ENCODE results near the gene OVAAL. TPM values are rescaled to one million over a fixed set of nuclear protein-coding genes. Genes with fewer than 3 reads are reported as not detected.

Gene OVAAL
- total and polyA plus RNA-seq, 4 donors, result 0.17 TPM; not detected in 3

GRCh38 chr1:180566026-180566425 is 7.3 kb downstream of the OVAAL start:
- H3K4me1 ChIP-seq (ENCODE audit: control insufficient read depth, insufficient read depth, low read length), result no peaks in the 10 kb centered on the region
- no peaks in the 10 kb centered on the region for H3K9me3 ChIP-seq (ENCODE audit: control insufficient read depth, insufficient read depth, low read length)
- H3K27ac ChIP-seq (ENCODE audit: low read depth, low read length), result no peak overlapping the region
- H3K36me3 ChIP-seq (ENCODE audit: control insufficient read depth, insufficient read depth, low read length), result no peaks in the 10 kb centered on the region
- H3K27me3 ChIP-seq (ENCODE audit: control insufficient read depth, insufficient read depth, low read length), result no peaks in the 10 kb centered on the region
- H3K4me3 ChIP-seq (ENCODE audit: low read depth, low read length), result no peak overlapping the region
- 67% methylated on average over 1 of the region's 6 CpGs for WGBS (ENCODE audit: insufficient coverage)
- peak in 2 of 6 donors; percentile 20 to 67 for DNase-seq (ENCODE audit: low read depth in 4 of 6, low spot score in 6 of 6)

- no peaks in the 10 kb centered on the region for H3K36me3 ChIP-seq (ENCODE audit: control insufficient read depth, insufficient read depth, low read length)
- no peak overlapping the region for H3K4me3 ChIP-seq (ENCODE audit: low read depth, low read length)
- WGBS (ENCODE audit: insufficient coverage), result no CpG with 5 or more reads among the region's 1 CpG
- H3K4me1 ChIP-seq (ENCODE audit: control insufficient read depth, insufficient read depth, low read length), result no peaks in the 10 kb centered on the region
- no peaks in the 10 kb centered on the region for H3K9me3 ChIP-seq (ENCODE audit: control insufficient read depth, insufficient read depth, low read length)
- no peak for DNase-seq (ENCODE audit: low read depth in 4 of 6, low spot score in 6 of 6)
- no peak overlapping the region for H3K27ac ChIP-seq (ENCODE audit: low read depth, low read length)
- H3K27me3 ChIP-seq (ENCODE audit: control insufficient read depth, insufficient read depth, low read length), result no peaks in the 10 kb centered on the region
Measured at GRCh38 chr1:180566495-180566894, 7.7 kb downstream of the OVAAL start.

GRCh38 chr1:180567654-180568053 is 8.9 kb downstream of the OVAAL start:
- H3K36me3 ChIP-seq (ENCODE audit: control insufficient read depth, insufficient read depth, low read length), result no peaks in the 10 kb centered on the region
- H3K27me3 ChIP-seq (ENCODE audit: control insufficient read depth, insufficient read depth, low read length), result no peaks in the 10 kb centered on the region
- no peaks in the 10 kb centered on the region for H3K4me1 ChIP-seq (ENCODE audit: control insufficient read depth, insufficient read depth, low read length)
- no peak overlapping the region for H3K27ac ChIP-seq (ENCODE audit: low read depth, low read length)
- DNase-seq (ENCODE audit: low read depth in 4 of 6, low spot score in 6 of 6), result peak in 2 of 6 donors; percentile 17 to 93
- no peaks in the 10 kb centered on the region for H3K9me3 ChIP-seq (ENCODE audit: control insufficient read depth, insufficient read depth, low read length)
- WGBS (ENCODE audit: insufficient coverage), result 90% methylated on average over 4 of the region's 9 CpGs
- no peak overlapping the region for H3K4me3 ChIP-seq (ENCODE audit: low read depth, low read length)

GRCh38 chr1:180568184-180568583 is 9.4 kb downstream of the OVAAL start:
- Histone ChIP-seq H3K36me3 (ENCODE audit: control insufficient read depth, insufficient read depth, low read length) (no peaks in the 10 kb centered on the region), H3K27ac (ENCODE audit: low read depth, low read length) (no peak overlapping the region), H3K9me3 (ENCODE audit: control insufficient read depth, insufficient read depth, low read length) (no peaks in the 10 kb centered on the region), H3K4me1 (ENCODE audit: control insufficient read depth, insufficient read depth, low read length) (no peaks in the 10 kb centered on the region), H3K4me3 (ENCODE audit: low read depth, low read length) (no peak overlapping the region), H3K27me3 (ENCODE audit: control insufficient read depth, insufficient read depth, low read length) (no peaks in the 10 kb centered on the region)
- peak in 2 of 6 donors; percentile 53 to 77 for DNase-seq (ENCODE audit: low read depth in 4 of 6, low spot score in 6 of 6)
- no CpG with 5 or more reads among the region's 2 CpGs for WGBS (ENCODE audit: insufficient coverage)

GRCh38 chr1:180571060-180571831 is 12.5 kb downstream of the OVAAL start:
- 80% methylated on average over 1 of the region's 5 CpGs for WGBS (ENCODE audit: insufficient coverage)
- H3K4me3 ChIP-seq (ENCODE audit: low read depth, low read length), result no peak overlapping the region
- no peaks in the 10 kb centered on the region for H3K27me3 ChIP-seq (ENCODE audit: control insufficient read depth, insufficient read depth, low read length)
- DNase-seq (ENCODE audit: low read depth in 4 of 6, low spot score in 6 of 6), result no peak
- no peaks in the 10 kb centered on the region for H3K36me3 ChIP-seq (ENCODE audit: control insufficient read depth, insufficient read depth, low read length)
- H3K27ac ChIP-seq (ENCODE audit: low read depth, low read length), result no peak overlapping the region
- no peaks in the 10 kb centered on the region for H3K4me1 ChIP-seq (ENCODE audit: control insufficient read depth, insufficient read depth, low read length)
- no peaks in the 10 kb centered on the region for H3K9me3 ChIP-seq (ENCODE audit: control insufficient read depth, insufficient read depth, low read length)

GRCh38 chr1:180571832-180572636 is 13.3 kb downstream of the OVAAL start:
- WGBS (ENCODE audit: insufficient coverage), result 92% methylated on average over 4 of the region's 10 CpGs
- H3K27ac ChIP-seq (ENCODE audit: low read depth, low read length), result no peak overlapping the region
- DNase-seq (ENCODE audit: low read depth in 4 of 6, low spot score in 6 of 6), result no peak
- no peak overlapping the region for H3K4me3 ChIP-seq (ENCODE audit: low read depth, low read length)
- no peaks in the 10 kb centered on the region for H3K27me3 ChIP-seq (ENCODE audit: control insufficient read depth, insufficient read depth, low read length)
- no peaks in the 10 kb centered on the region for H3K9me3 ChIP-seq (ENCODE audit: control insufficient read depth, insufficient read depth, low read length)
- H3K36me3 ChIP-seq (ENCODE audit: control insufficient read depth, insufficient read depth, low read length), result no peaks in the 10 kb centered on the region
- H3K4me1 ChIP-seq (ENCODE audit: control insufficient read depth, insufficient read depth, low read length), result no peaks in the 10 kb centered on the region

- no peaks in the 10 kb centered on the region for H3K9me3 ChIP-seq (ENCODE audit: control insufficient read depth, insufficient read depth, low read length)
- 87% methylated on average over 2 of the region's 4 CpGs for WGBS (ENCODE audit: insufficient coverage)
- no peak for DNase-seq (ENCODE audit: low read depth in 4 of 6, low spot score in 6 of 6)
- H3K27ac ChIP-seq (ENCODE audit: low read depth, low read length), result no peak overlapping the region
- H3K4me3 ChIP-seq (ENCODE audit: low read depth, low read length), result no peak overlapping the region
- H3K36me3 ChIP-seq (ENCODE audit: control insufficient read depth, insufficient read depth, low read length), result no peaks in the 10 kb centered on the region
- no peaks in the 10 kb centered on the region for H3K27me3 ChIP-seq (ENCODE audit: control insufficient read depth, insufficient read depth, low read length)
- no peaks in the 10 kb centered on the region for H3K4me1 ChIP-seq (ENCODE audit: control insufficient read depth, insufficient read depth, low read length)
Measured at GRCh38 chr1:180572760-180573159, 14.0 kb downstream of the OVAAL start.

GRCh38 chr1:180574031-180574713 is 15.4 kb downstream of the OVAAL start:
- Histone ChIP-seq H3K36me3 (ENCODE audit: control insufficient read depth, insufficient read depth, low read length) (no peaks in the 10 kb centered on the region), H3K4me3 (ENCODE audit: low read depth, low read length) (no peak overlapping the region), H3K4me1 (ENCODE audit: control insufficient read depth, insufficient read depth, low read length) (no peaks in the 10 kb centered on the region), H3K9me3 (ENCODE audit: control insufficient read depth, insufficient read depth, low read length) (no peaks in the 10 kb centered on the region), H3K27ac (ENCODE audit: low read depth, low read length) (no peak overlapping the region), H3K27me3 (ENCODE audit: control insufficient read depth, insufficient read depth, low read length) (no peaks in the 10 kb centered on the region)
- no CpG with 5 or more reads among the region's 4 CpGs for WGBS (ENCODE audit: insufficient coverage)
- no peak for DNase-seq (ENCODE audit: low read depth in 4 of 6, low spot score in 6 of 6)

- peak in 1 of 6 donors; percentile 68 for DNase-seq (ENCODE audit: low read depth in 4 of 6, low spot score in 6 of 6)
- 100% methylated on average over 1 of the region's 3 CpGs for whole genome bisulfite sequencing (ENCODE audit: insufficient coverage)
Measured at GRCh38 chr1:180577361-180577760, 18.6 kb downstream of the OVAAL start.

More at GRCh38 chr1:180577361-180577760, 18.6 kb downstream of the OVAAL start:
- H3K27me3 ChIP-seq (ENCODE audit: control insufficient read depth, insufficient read depth, low read length), result no peaks in the 10 kb centered on the region
- H3K9me3 ChIP-seq (ENCODE audit: control insufficient read depth, insufficient read depth, low read length), result no peaks in the 10 kb centered on the region
- H3K36me3 ChIP-seq (ENCODE audit: control insufficient read depth, insufficient read depth, low read length), result no peaks in the 10 kb centered on the region
- no peak overlapping the region for H3K4me3 ChIP-seq (ENCODE audit: low read depth, low read length)
- H3K27ac ChIP-seq (ENCODE audit: low read depth, low read length), result no peak overlapping the region
- H3K4me1 ChIP-seq (ENCODE audit: control insufficient read depth, insufficient read depth, low read length), result peaks cover 6% of the 10 kb centered on the region

All from spinal cord (tissue), 10 donors.